Loucy (cell line): ENCODE data around the gene SECISBP2.

Source experiments
- H2AFZ ChIP-seq: fragments of 200-600 bp; sonication (generic); 2 replicates; pipeline ENCODE4 v1.6.0; 2016; ENCODE audit warnings: antibody characterized with exemption, mild to moderate bottlenecking, low read length, moderate library complexity
- H3F3A ChIP-seq: fragments of 200-600 bp; 2 replicates; pipeline ENCODE4 v1.6.0; 2016; ENCODE audit warnings: antibody characterized with exemption, low read depth, mild to moderate bottlenecking
- H3K27me3 ChIP-seq: fragments of 200-600 bp; sonication (generic); 2 replicates; pipeline ENCODE4 v1.6.1; 2014; ENCODE audit warnings: low read length, mild to moderate bottlenecking; ENCODE audit not compliant: insufficient read depth, poor library complexity, severe bottlenecking
- H3K36me3 ChIP-seq: fragments of 200-600 bp; sonication (generic); 2 replicates; pipeline ENCODE4 v1.6.1; 2016; ENCODE audit warnings: low read length; ENCODE audit not compliant: insufficient read depth
- H3K4me1 ChIP-seq: fragments of 200-600 bp; sonication (generic); 2 replicates; pipeline ENCODE4 v1.5.1; 2014; ENCODE audit warnings: low read length, mild to moderate bottlenecking; ENCODE audit not compliant: insufficient read depth, poor library complexity, severe bottlenecking
- H3K4me2 ChIP-seq: fragments of 200-600 bp; sonication (generic); 2 replicates; pipeline ENCODE4 v1.6.0; 2014; ENCODE audit warnings: antibody characterized with exemption, low read length, low read depth, mild to moderate bottlenecking; ENCODE audit not compliant: poor library complexity, severe bottlenecking
- H3K4me3 ChIP-seq: fragments of 200-600 bp; sonication (generic); 2 replicates; pipeline ENCODE4 v1.5.1; 2014; ENCODE audit warnings: low read length, mild to moderate bottlenecking, mixed read lengths; ENCODE audit not compliant: poor library complexity, severe bottlenecking
- H3K79me2 ChIP-seq: fragments of 200-600 bp; sonication (generic); 2 replicates; pipeline ENCODE4 v1.6.1; 2014; ENCODE audit warnings: low read length; ENCODE audit not compliant: insufficient read depth
- H3K9ac ChIP-seq: fragments of 200-600 bp; sonication (generic); 2 replicates; pipeline ENCODE4 v1.6.0; 2014; ENCODE audit warnings: mild to moderate bottlenecking, low read depth, low read length, moderate library complexity; ENCODE audit not compliant: poor library complexity, severe bottlenecking
- H3K9me2 ChIP-seq: fragments of 200-600 bp; sonication (generic); replicated peaks from 2 replicates; pipeline ENCODE4 v1.6.1; 2016; ENCODE audit warnings: low read depth, low read length, mixed read lengths
- H3K9me3 ChIP-seq: fragments of 200-600 bp; sonication (generic); 2 replicates; pipeline ENCODE4 v1.6.1; 2014; ENCODE audit warnings: mild to moderate bottlenecking, antibody characterized with exemption, low read length, low read depth; ENCODE audit not compliant: insufficient read depth
- H4K20me1 ChIP-seq: fragments of 200-600 bp; sonication (generic); 2 replicates; pipeline ENCODE4 v1.6.0; 2014; ENCODE audit warnings: antibody characterized with exemption, low read length, mild to moderate bottlenecking; ENCODE audit not compliant: insufficient read depth, poor library complexity, severe bottlenecking
- CTCF ChIP-seq: fragments of 200-600 bp; sonication (generic); conservative IDR thresholded peaks from 2 replicates; pipeline ENCODE4 v1.5.1; 2014; ENCODE audit warnings: mild to moderate bottlenecking, antibody characterized with exemption, low read length
- EZH2phosphoT487 ChIP-seq: fragments of 200-600 bp; IDR thresholded peaks from 2 replicates; pipeline ENCODE4 v1.6.1; 2018; ENCODE audit warnings: antibody characterized with exemption, mild to moderate bottlenecking, moderate library complexity, borderline replicate concordance

The SECISBP2 gene

GRCh38 chr9:89330513-89330912 is 12.2 kb downstream of the SECISBP2 start:
- no peak overlapping the region for H3K4me3 ChIP-seq
- peaks cover 74% of the 10 kb centered on the region for H3K36me3 ChIP-seq
- H3K9me3 ChIP-seq, result no peaks in the 10 kb centered on the region
- no peak overlapping the region for H3K4me2 ChIP-seq
- no peaks in the 10 kb centered on the region for H3F3A ChIP-seq
- H4K20me1 ChIP-seq, result no peaks in the 10 kb centered on the region
- no peaks in the 10 kb centered on the region for H3K27me3 ChIP-seq
- no peaks in the 10 kb centered on the region for H3K9me2 ChIP-seq
- no peak overlapping the region for H3K9ac ChIP-seq
- H3K79me2 ChIP-seq, result no peaks in the 10 kb centered on the region
- H2AFZ ChIP-seq, result no peak overlapping the region
- TF ChIP-seq EZH2phosphoT487, result no peak
- TF ChIP-seq CTCF, result no peak
- H3K4me1 ChIP-seq, result no peaks in the 10 kb centered on the region

- Histone ChIP-seq H2AFZ (no peak overlapping the region), H3K9me3 (0 out of 2 replicates have a peak, but pooled peaks cover 4% of the 10 kb centered on the region), H3F3A (no peaks in the 10 kb centered on the region), H3K4me3 (no peak overlapping the region), H3K27me3 (no peaks in the 10 kb centered on the region), H3K36me3 (peaks cover 83% of the 10 kb centered on the region), H3K79me2 (no peaks in the 10 kb centered on the region), H3K4me1 (no peaks in the 10 kb centered on the region), H3K9me2 (no peaks in the 10 kb centered on the region), H4K20me1 (no peaks in the 10 kb centered on the region), H3K4me2 (no peak overlapping the region), H3K9ac (no peak overlapping the region)
- TF ChIP-seq EZH2phosphoT487 (no peak), CTCF (no peak)
These were observed 21.5 kb downstream of the SECISBP2 start for GRCh38 chr9:89339807-89340206.

- Histone ChIP-seq H3K4me2 (no peak overlapping the region), H4K20me1 (no peaks in the 10 kb centered on the region), H3K9me3 (0 out of 2 replicates have a peak, but pooled peaks cover 5% of the 10 kb centered on the region), H3K79me2 (no peaks in the 10 kb centered on the region), H3K9ac (no peak overlapping the region), H3K4me3 (no peak overlapping the region), H3K36me3 (peaks cover 84% of the 10 kb centered on the region), H3F3A (no peaks in the 10 kb centered on the region), H3K4me1 (no peaks in the 10 kb centered on the region), H3K27me3 (no peaks in the 10 kb centered on the region), H3K9me2 (no peaks in the 10 kb centered on the region), H2AFZ (no peak overlapping the region)
- no peak for TF ChIP-seq EZH2phosphoT487
- TF ChIP-seq CTCF, result no peak
These were observed 22.0 kb downstream of the SECISBP2 start for GRCh38 chr9:89340332-89340731.
